HuH-7.5 (cell line): ENCODE results near the gene TBC1D2.
A peak's percentile ranks its signal among the peaks of the same experiment; 100 is the strongest.
"Not testable (repeated sequence)": the region's sequence is repeated elsewhere in the genome, so short reads cannot be mapped to it uniquely, and the experiment has no call there.

Experiments
- DNase-seq: peaks from one replicate; pipeline ENCODE4 v3.0.0; 2011; ENCODE audit warnings: low spot score

Gene TBC1D2

GRCh38 chr9:98272083-98272482 lies 16.6 kb upstream of the TBC1D2 start:
- no peak for DNase-seq

GRCh38 chr9:98271479-98271878 lies 16.0 kb upstream of the TBC1D2 start:
- DNase-seq = no peak

- DNase-seq = not testable (repeated sequence)
These were observed 14.8 kb upstream of the TBC1D2 start for GRCh38 chr9:98270284-98270683.

- not testable (repeated sequence) for DNase-seq
These were observed 14.2 kb upstream of the TBC1D2 start for GRCh38 chr9:98269652-98270051.

GRCh38 chr9:98267556-98267955 lies 12.1 kb upstream of the TBC1D2 start:
- not testable (repeated sequence) for DNase-seq

- DNase-seq = no peak
These were observed 9.1 kb upstream of the TBC1D2 start for GRCh38 chr9:98264516-98264915.

GRCh38 chr9:98263482-98264357 lies 8.3 kb upstream of the TBC1D2 start:
- peak; percentile 58 for DNase-seq

- DNase-seq = no peak
These were observed 7.6 kb upstream of the TBC1D2 start for GRCh38 chr9:98263080-98263479.

- no peak for DNase-seq
These were observed 6.6 kb upstream of the TBC1D2 start for GRCh38 chr9:98262056-98262455.

GRCh38 chr9:98260635-98261034 lies 5.2 kb upstream of the TBC1D2 start:
- no peak for DNase-seq

- no peak for DNase-seq
These were observed 4.3 kb upstream of the TBC1D2 start for GRCh38 chr9:98259791-98260190.

GRCh38 chr9:98256756-98257155 lies 1.3 kb upstream of the TBC1D2 start:
- peak; percentile 60 for DNase-seq

GRCh38 chr9:98255061-98255577 lies 330 bp downstream of the TBC1D2 start:
- peak; percentile 35 for DNase-seq

GRCh38 chr9:98254228-98255060 lies 1.0 kb downstream of the TBC1D2 start:
- no peak for DNase-seq

- no peak for DNase-seq
These were observed 1.9 kb downstream of the TBC1D2 start for GRCh38 chr9:98253565-98253964.

GRCh38 chr9:98251551-98251950 lies 3.9 kb downstream of the TBC1D2 start:
- DNase-seq = no peak

- DNase-seq = no peak
These were observed 5.7 kb downstream of the TBC1D2 start for GRCh38 chr9:98249771-98250170.

GRCh38 chr9:98248737-98249474 lies 6.5 kb downstream of the TBC1D2 start:
- DNase-seq = no peak

GRCh38 chr9:98247831-98248657 lies 7.4 kb downstream of the TBC1D2 start:
- DNase-seq = no peak

- no peak for DNase-seq
These were observed 13.0 kb downstream of the TBC1D2 start for GRCh38 chr9:98242426-98242825.
